Upper lobe of right lung (tissue), 1 donor: ENCODE data around the gene SMPX. TPM values are rescaled to one million over a fixed set of nuclear protein-coding genes. Genes with fewer than 3 reads are reported as not detected.

ENCODE experiments used
- ATAC-seq: fragments of 200-7000 bp; cut with Tn5 transposase; one replicate; pipeline ENCODE4 v1.9.1; 2020; ENCODE audit warnings: mild to moderate bottlenecking, moderate library complexity
- DNase-seq: peaks from one replicate; pipeline ENCODE4 v3.0.0-alpha.2; 2020
- H3K27ac ChIP-seq: fragments of 200-600 bp; one replicate; pipeline ENCODE4 v1.8.0; 2022
- H3K27me3 ChIP-seq: fragments of 200-600 bp; one replicate; pipeline ENCODE4 v1.8.0; 2022; ENCODE audit warnings: mild to moderate bottlenecking
- H3K36me3 ChIP-seq: fragments of 200-600 bp; one replicate; pipeline ENCODE4 v1.8.0; 2022
- H3K4me1 ChIP-seq: fragments of 200-600 bp; one replicate; pipeline ENCODE4 v1.8.0; 2022
- H3K4me3 ChIP-seq: fragments of 200-600 bp; one replicate; pipeline ENCODE4 v1.8.0; 2022; ENCODE audit warnings: mild to moderate bottlenecking
- H3K9me3 ChIP-seq: fragments of 200-600 bp; one replicate; pipeline ENCODE4 v1.8.0; 2022
- intact Hi-C: fragments of 100-400 bp; cut with DNase I; formaldehyde crosslinking; loops from one replicate; pipeline ENCODE4 v1.11.0; 2022
- total RNA-seq: library from RNA; stranded (reverse); fragmentation: NEBNext Ultra II Directional; extraction: Animal tissue kit (Norgen Biotek cat#: 25700); gene quantifications from one replicate; pipeline ENCODE4 v1.2.1, GENCODE V29; 2021
- TF ChIP-seq, protein P1 (sequence below): fragments of 200-600 bp; IDR thresholded peaks from one replicate; pipeline ENCODE4 v1.8.0; 2022; ENCODE audit warnings: antibody characterized with exemption
- donor health status: DM: no; HTN: yes; CAD: no; lungs with severe emphysema.

The SMPX gene
- total RNA-seq, 1 donor from 2014 or later, result not detected

DNA sequence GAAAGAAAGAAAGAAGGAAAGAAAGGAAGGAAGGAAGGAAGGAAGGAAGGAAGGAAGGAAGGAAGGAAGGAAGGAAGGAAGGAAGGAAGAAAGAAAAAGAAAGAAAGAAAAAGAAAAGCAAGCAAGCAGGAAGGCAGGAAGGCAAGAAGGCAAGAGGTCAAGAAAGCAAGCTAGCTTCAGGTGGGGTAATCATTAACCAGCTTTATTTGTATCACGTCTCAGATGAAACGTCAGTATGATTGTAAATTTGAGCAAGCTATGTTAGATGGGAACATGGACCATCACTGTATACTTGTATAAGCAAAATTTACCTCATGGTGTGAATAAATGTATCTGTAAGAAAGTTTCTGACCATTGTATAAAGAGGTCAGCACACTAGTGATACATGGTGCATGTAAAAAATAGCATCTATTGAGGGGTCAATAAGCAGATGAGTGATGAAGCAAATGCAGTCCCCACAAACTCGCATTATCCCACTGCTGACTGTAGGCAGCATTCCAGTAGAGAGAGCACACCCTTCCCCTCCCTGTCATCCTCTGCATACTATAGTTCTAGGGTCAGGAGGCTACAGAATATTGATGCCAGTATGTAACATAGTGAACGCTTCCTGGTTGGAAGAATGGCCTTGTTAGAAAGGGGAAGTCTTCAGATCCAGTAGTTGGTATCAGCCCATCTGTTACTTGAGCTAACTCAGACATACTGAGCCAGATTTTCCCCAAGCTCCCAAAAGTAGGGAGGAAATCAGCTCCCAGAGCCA lies 83.3 kb downstream of the SMPX start:
- H3K27ac ChIP-seq, result no peak overlapping the region

DNA sequence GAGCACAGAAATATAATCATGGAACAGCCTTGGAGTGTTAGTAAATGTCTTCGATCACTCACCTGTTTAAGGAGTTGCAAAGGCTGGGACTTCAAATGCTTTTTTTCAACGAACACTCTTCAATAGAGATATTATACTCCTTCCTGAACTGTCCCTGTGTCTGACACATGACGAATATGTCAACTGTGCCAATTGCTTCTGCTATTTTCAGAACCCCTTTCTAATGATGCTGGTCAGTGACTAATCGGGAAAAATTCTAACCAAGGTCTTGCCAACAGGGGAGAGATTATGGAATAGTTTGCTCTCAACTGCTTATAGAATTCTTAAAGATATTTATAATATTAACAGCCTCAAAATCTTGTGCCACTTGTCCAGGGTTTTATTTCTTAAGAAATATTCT lies 91.2 kb downstream of the SMPX start:
- Histone ChIP-seq H3K36me3 (no peaks in the 10 kb centered on the region), H3K4me3 (no peak overlapping the region), H3K9me3 (no peaks in the 10 kb centered on the region), H3K27me3 (no peaks in the 10 kb centered on the region), H3K27ac (no peak overlapping the region), H3K4me1 (no peaks in the 10 kb centered on the region)
- DNase-seq (no peak), ATAC-seq (no peak)
- intact Hi-C loops, result no loop called here
- TF ChIP-seq, protein P1, sequence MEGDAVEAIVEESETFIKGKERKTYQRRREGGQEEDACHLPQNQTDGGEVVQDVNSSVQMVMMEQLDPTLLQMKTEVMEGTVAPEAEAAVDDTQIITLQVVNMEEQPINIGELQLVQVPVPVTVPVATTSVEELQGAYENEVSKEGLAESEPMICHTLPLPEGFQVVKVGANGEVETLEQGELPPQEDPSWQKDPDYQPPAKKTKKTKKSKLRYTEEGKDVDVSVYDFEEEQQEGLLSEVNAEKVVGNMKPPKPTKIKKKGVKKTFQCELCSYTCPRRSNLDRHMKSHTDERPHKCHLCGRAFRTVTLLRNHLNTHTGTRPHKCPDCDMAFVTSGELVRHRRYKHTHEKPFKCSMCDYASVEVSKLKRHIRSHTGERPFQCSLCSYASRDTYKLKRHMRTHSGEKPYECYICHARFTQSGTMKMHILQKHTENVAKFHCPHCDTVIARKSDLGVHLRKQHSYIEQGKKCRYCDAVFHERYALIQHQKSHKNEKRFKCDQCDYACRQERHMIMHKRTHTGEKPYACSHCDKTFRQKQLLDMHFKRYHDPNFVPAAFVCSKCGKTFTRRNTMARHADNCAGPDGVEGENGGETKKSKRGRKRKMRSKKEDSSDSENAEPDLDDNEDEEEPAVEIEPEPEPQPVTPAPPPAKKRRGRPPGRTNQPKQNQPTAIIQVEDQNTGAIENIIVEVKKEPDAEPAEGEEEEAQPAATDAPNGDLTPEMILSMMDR, result no peak

More for the DNA sequence above, 83.3 kb downstream of the SMPX start:
- Histone ChIP-seq H3K4me1 (no peaks in the 10 kb centered on the region), H3K27me3 (no peaks in the 10 kb centered on the region), H3K9me3 (no peaks in the 10 kb centered on the region), H3K4me3 (no peak overlapping the region), H3K36me3 (no peaks in the 10 kb centered on the region)
- TF ChIP-seq, protein P1, result no peak
- intact Hi-C loops, result no loop called here
- no peak for ATAC-seq
- no peak for DNase-seq

DNA sequence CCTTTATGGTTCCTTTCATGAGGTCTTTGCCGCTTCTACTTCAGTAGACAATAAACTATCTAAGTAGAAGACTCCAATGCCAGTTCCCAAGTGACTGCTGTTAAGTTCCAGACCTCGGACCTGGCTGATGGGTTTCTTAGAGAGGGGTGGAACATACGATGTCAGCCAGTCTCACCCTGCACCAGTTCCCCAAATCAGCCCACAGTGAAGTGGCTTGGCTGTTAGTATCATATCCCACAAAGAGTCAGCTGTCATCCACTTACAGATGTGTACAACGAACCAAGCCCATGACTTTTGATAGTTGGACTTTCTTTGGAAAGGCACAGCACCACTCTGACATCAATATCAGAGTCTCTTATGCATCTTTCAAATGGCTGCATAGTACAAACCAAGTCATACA lies 91.7 kb downstream of the SMPX start:
- intact Hi-C loops, result no loop called here
- TF ChIP-seq, protein P1, result no peak
- Histone ChIP-seq H3K4me1 (no peaks in the 10 kb centered on the region), H3K27ac (no peak overlapping the region), H3K27me3 (no peaks in the 10 kb centered on the region), H3K4me3 (no peak overlapping the region), H3K36me3 (no peaks in the 10 kb centered on the region), H3K9me3 (no peaks in the 10 kb centered on the region)
- no peak for ATAC-seq
- no peak for DNase-seq

- H3K36me3 ChIP-seq, result no peaks in the 10 kb centered on the region
- intact Hi-C loops, result no loop called here
- H3K27ac ChIP-seq, result no peak overlapping the region
- TF ChIP-seq, protein P1, result no peak
- no peak overlapping the region for H3K4me3 ChIP-seq
- no peaks in the 10 kb centered on the region for H3K27me3 ChIP-seq
- ATAC-seq, result no peak
- DNase-seq, result no peak
- H3K9me3 ChIP-seq, result no peaks in the 10 kb centered on the region
- H3K4me1 ChIP-seq, result no peaks in the 10 kb centered on the region
Observed at GRCh38 chrX:21662761-21663160, 95.2 kb downstream of the SMPX start.

DNA sequence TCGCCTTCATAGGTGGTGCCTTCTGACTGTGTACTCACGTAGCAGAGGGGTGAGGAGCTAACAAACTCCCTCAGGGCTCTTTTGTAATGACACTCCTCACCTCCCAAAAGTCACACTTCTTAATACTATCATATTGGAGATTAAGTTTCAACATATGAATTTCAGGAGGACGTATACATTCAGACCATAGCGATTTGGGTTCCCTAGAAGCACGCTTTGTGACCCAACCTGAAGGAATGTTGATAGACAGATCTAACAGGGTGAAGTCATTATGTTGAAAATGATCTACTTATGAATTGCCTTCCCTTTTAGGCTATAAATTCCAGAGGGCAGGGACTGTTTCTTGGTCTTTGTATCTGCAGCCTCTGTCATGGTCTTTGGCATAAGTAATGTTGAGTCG lies 96.6 kb downstream of the SMPX start:
- DNase-seq, result no peak
- ATAC-seq, result no peak
- Histone ChIP-seq H3K27ac (no peak overlapping the region), H3K4me1 (no peaks in the 10 kb centered on the region), H3K27me3 (no peaks in the 10 kb centered on the region), H3K9me3 (no peaks in the 10 kb centered on the region), H3K4me3 (no peak overlapping the region), H3K36me3 (no peaks in the 10 kb centered on the region)
- intact Hi-C loops, result no loop called here
- TF ChIP-seq, protein P1, result no peak
